ENCODE results near the gene VEGFB. TPM values are rescaled to one million over a fixed set of nuclear protein-coding genes. Genes with fewer than 3 reads are reported as not detected.

The VEGFB gene
- total RNA-seq, 1 donor from 2014 or later: 205 TPM

- TF ChIP-seq CTCF (IDR thresholded peaks at IDR 0.05): no peak
- no peak for DNase-seq (ENCODE audit: extremely low spot score, unreplicated experiment)
- peaks cover 22% of the 10 kb centered on the region for H3K4me1 Mint-ChIP-seq (ENCODE audit: unreplicated experiment)
- peaks cover 9% of the 10 kb centered on the region for H3K36me3 Mint-ChIP-seq (ENCODE audit: unreplicated experiment)
- no peak overlapping the region for H3K27ac Mint-ChIP-seq (ENCODE audit: unreplicated experiment)
- H3K4me3 Mint-ChIP-seq (ENCODE audit: unreplicated experiment): no peak overlapping the region
- no peaks in the 10 kb centered on the region for H3K9me3 Mint-ChIP-seq (ENCODE audit: unreplicated experiment)
- H3K27me3 Mint-ChIP-seq (ENCODE audit: unreplicated experiment): no peaks in the 10 kb centered on the region
Observed at GRCh38 chr11:64255135-64256128, 21.0 kb downstream of the VEGFB start.

GRCh38 chr11:64256300-64256699 lies 21.9 kb downstream of the VEGFB start:
- Mint-ChIP-seq H3K4me3 (ENCODE audit: unreplicated experiment) (no peak overlapping the region), H3K36me3 (ENCODE audit: unreplicated experiment) (peaks cover 9% of the 10 kb centered on the region), H3K9me3 (ENCODE audit: unreplicated experiment) (no peaks in the 10 kb centered on the region), H3K4me1 (ENCODE audit: unreplicated experiment) (peaks cover 19% of the 10 kb centered on the region), H3K27ac (ENCODE audit: unreplicated experiment) (no peak overlapping the region), H3K27me3 (ENCODE audit: unreplicated experiment) (no peaks in the 10 kb centered on the region)
- no peak for DNase-seq (ENCODE audit: extremely low spot score, unreplicated experiment)
- TF ChIP-seq CTCF (IDR thresholded peaks at IDR 0.05): no peak

- Mint-ChIP-seq H3K4me3 (ENCODE audit: unreplicated experiment) (no peak overlapping the region), H3K27ac (ENCODE audit: unreplicated experiment) (no peak overlapping the region), H3K36me3 (ENCODE audit: unreplicated experiment) (peaks cover 16% of the 10 kb centered on the region), H3K27me3 (ENCODE audit: unreplicated experiment) (no peaks in the 10 kb centered on the region), H3K4me1 (ENCODE audit: unreplicated experiment) (peaks cover 13% of the 10 kb centered on the region), H3K9me3 (ENCODE audit: unreplicated experiment) (no peaks in the 10 kb centered on the region)
- no peak for TF ChIP-seq CTCF (IDR thresholded peaks at IDR 0.05)
- DNase-seq (ENCODE audit: extremely low spot score, unreplicated experiment): no peak
Observed at GRCh38 chr11:64258356-64258755, 24.0 kb downstream of the VEGFB start.

- Mint-ChIP-seq H3K27me3 (ENCODE audit: unreplicated experiment) (no peaks in the 10 kb centered on the region), H3K36me3 (ENCODE audit: unreplicated experiment) (peaks cover 16% of the 10 kb centered on the region), H3K4me3 (ENCODE audit: unreplicated experiment) (no peak overlapping the region), H3K27ac (ENCODE audit: unreplicated experiment) (no peak overlapping the region), H3K4me1 (ENCODE audit: unreplicated experiment) (peaks cover 6% of the 10 kb centered on the region), H3K9me3 (ENCODE audit: unreplicated experiment) (no peaks in the 10 kb centered on the region)
- no peak for DNase-seq (ENCODE audit: extremely low spot score, unreplicated experiment)
- no peak for TF ChIP-seq CTCF (IDR thresholded peaks at IDR 0.05)
Observed at GRCh38 chr11:64258946-64259532, 24.7 kb downstream of the VEGFB start.

GRCh38 chr11:64259533-64260067 lies 25.2 kb downstream of the VEGFB start:
- Mint-ChIP-seq H3K36me3 (ENCODE audit: unreplicated experiment) (peaks cover 16% of the 10 kb centered on the region), H3K27ac (ENCODE audit: unreplicated experiment) (no peak overlapping the region), H3K9me3 (ENCODE audit: unreplicated experiment) (no peaks in the 10 kb centered on the region), H3K27me3 (ENCODE audit: unreplicated experiment) (no peaks in the 10 kb centered on the region), H3K4me1 (ENCODE audit: unreplicated experiment) (peaks cover 5% of the 10 kb centered on the region), H3K4me3 (ENCODE audit: unreplicated experiment) (no peak overlapping the region)
- TF ChIP-seq CTCF (IDR thresholded peaks at IDR 0.05): no peak
- DNase-seq (ENCODE audit: extremely low spot score, unreplicated experiment): no peak
